Neural progenitor cell (in vitro differentiated cells): Measurements from ENCODE around the gene HS3ST4.

Experiments
- EZH2 ChIP-seq: fragments of 200-600 bp; sonication (generic); IDR thresholded peaks from 2 replicates; pipeline ENCODE4 v1.6.1; 2017; ENCODE audit warnings: antibody characterized with exemption, mild to moderate bottlenecking, moderate library complexity
- EZH2phosphoT487 ChIP-seq: fragments of 200-600 bp; sonication (generic); IDR thresholded peaks from 2 replicates; pipeline ENCODE4 v1.6.1; 2017; ENCODE audit warnings: antibody characterized with exemption
- TF ChIP-seq, protein P1 (sequence below): fragments of 200-600 bp; sonication (generic); IDR thresholded peaks from 2 replicates; pipeline ENCODE4 v1.5.1; 2017; ENCODE audit warnings: antibody characterized with exemption, mild to moderate bottlenecking

DNA sequence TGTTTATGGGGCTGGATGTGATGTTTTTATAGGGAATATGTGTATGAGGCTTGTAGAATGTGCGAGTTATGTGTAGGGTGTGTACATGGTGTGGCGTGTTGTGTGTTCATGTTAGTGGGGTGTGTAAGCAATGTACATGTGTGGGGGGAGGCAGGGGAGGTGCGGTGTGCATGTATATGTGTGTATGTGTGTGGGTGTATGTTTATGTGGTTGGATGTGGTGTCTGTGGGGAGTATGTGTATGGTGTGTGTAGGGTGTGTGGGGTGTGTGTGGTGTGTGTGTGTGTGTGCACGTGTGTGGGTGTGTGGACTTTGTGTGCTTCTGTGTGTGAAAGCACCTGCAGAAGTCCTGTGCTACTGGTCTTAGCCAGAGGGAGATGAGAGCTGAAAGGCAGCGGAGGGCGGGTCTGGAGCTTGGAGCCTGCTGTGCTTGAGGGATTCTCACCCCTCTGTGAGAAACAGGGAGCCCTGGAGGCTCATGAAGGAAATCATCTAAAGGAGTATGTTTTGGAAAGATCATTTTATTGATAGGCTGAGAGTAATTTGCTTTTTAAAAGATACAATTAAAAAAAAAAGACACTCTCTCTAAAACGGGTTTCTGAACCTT, 222.7 kb downstream of the HS3ST4 start:
- TF ChIP-seq, protein P1, sequence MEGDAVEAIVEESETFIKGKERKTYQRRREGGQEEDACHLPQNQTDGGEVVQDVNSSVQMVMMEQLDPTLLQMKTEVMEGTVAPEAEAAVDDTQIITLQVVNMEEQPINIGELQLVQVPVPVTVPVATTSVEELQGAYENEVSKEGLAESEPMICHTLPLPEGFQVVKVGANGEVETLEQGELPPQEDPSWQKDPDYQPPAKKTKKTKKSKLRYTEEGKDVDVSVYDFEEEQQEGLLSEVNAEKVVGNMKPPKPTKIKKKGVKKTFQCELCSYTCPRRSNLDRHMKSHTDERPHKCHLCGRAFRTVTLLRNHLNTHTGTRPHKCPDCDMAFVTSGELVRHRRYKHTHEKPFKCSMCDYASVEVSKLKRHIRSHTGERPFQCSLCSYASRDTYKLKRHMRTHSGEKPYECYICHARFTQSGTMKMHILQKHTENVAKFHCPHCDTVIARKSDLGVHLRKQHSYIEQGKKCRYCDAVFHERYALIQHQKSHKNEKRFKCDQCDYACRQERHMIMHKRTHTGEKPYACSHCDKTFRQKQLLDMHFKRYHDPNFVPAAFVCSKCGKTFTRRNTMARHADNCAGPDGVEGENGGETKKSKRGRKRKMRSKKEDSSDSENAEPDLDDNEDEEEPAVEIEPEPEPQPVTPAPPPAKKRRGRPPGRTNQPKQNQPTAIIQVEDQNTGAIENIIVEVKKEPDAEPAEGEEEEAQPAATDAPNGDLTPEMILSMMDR, result no peak
- no peak for TF ChIP-seq EZH2
- no peak for TF ChIP-seq EZH2phosphoT487
